Hair follicular keratinocyte (primary cell): Measurements from ENCODE around the gene VIPR1. TPM values are rescaled to one million over a fixed set of nuclear protein-coding genes. Genes with fewer than 3 reads are reported as not detected.

Experiments used
- total RNA-seq: library from RNA; depleted of rRNA; stranded (reverse); fragments of >200 nt; gene quantifications from 2 replicates; pipeline ENCODE4 v1.2.3, GENCODE V29; 2015

The VIPR1 gene, protein sequence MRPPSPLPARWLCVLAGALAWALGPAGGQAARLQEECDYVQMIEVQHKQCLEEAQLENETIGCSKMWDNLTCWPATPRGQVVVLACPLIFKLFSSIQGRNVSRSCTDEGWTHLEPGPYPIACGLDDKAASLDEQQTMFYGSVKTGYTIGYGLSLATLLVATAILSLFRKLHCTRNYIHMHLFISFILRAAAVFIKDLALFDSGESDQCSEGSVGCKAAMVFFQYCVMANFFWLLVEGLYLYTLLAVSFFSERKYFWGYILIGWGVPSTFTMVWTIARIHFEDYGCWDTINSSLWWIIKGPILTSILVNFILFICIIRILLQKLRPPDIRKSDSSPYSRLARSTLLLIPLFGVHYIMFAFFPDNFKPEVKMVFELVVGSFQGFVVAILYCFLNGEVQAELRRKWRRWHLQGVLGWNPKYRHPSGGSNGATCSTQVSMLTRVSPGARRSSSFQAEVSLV
- total RNA-seq: 1.5 and 3.7 TPM in 2 replicates

DNA sequence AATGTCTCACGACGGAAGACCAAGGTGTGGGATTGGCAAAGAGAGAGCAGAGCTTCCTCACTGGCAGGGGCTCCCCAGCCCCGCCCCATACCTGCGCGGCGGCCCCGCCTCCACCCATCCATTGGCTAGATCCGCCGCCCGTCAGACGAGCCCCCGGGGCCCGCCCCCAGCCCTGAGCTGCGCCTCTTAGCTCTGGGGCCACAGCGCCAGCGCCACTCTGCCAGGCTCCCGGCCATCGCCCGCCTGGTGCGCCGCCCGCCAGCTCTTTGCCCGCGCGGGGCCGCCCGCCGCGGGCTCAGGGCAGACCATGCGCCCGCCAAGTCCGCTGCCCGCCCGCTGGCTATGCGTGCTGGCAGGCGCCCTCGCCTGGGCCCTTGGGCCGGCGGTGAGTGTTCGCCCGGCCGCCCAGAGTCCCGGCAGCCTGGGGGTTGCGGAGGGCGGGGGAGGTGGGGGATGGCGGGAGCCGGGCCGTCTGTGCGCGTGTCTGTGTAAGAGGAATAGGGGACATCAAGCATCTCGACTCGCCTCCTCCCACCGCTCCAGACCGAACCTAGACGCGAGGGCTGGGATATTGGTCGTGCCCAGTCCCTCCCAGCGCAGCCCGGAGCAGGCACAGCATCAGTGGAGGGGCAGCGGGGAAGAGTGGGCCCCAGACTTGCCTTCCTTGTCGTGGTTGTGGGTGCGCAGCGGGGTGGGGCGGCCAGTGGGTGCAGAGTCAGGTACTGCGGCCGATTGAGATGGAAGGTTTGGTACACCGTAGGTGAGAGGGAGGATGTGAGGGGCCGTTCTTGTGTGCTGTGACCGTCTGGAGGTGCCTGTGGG lies at the start of gene VIPR1:
Gene VIPR1, plus strand, starts transcription at position 215 of the 822 bp plus-strand sequence. Its CDS starts 93 bp downstream, at position 308.

GRCh38 chr3:42581709-42582473 lies 79.4 kb downstream of the VIPR1 start, which contains the start of gene SEC22C:
TSS of gene SEC22C (minus strand) at chr3:42581967. CDS start at chr3:42569046, 12,921 bp downstream.

Other genes with a start within 250 kb of the VIPR1 start
- 1.0 and 2.8 TPM in 2 replicates for gene CCK, start 236.5 kb upstream of the VIPR1 start, total RNA-seq
- not detected in 2 replicates for gene LYZL4, start 92.0 kb upstream of the VIPR1 start, total RNA-seq
- 75.3 and 86.5 TPM in 2 replicates for gene SEC22C, start 79.3 kb downstream of the VIPR1 start, total RNA-seq
- gene SS18L2, start 88.2 kb downstream of the VIPR1 start, total RNA-seq: 32.3 and 49.1 TPM in 2 replicates
- gene NKTR, start 98.0 kb downstream of the VIPR1 start, total RNA-seq: 9.2 and 15.5 TPM in 2 replicates
- gene ZBTB47, start 151.1 kb downstream of the VIPR1 start, total RNA-seq: 7.3 and 10.5 TPM in 2 replicates
- gene KLHL40, start 182.9 kb downstream of the VIPR1 start, total RNA-seq: not detected in 2 replicates
- not detected in 2 replicates for gene HHATL, start 200.2 kb downstream of the VIPR1 start, total RNA-seq